Kidney epithelial cell (primary cell): ENCODE results near the gene GSDME. TPM values are rescaled to one million over a fixed set of nuclear protein-coding genes. Genes with fewer than 3 reads are reported as not detected.

Source experiments
- DNase-seq: peaks from one replicate; pipeline ENCODE4 v3.0.0-alpha.2; 2010; ENCODE audit warnings: low read depth
- H3K27me3 ChIP-seq: 2 replicates; pipeline ENCODE4 v1.6.0; 2011; ENCODE audit warnings: low read length; ENCODE audit not compliant: control insufficient read depth, insufficient read depth
- H3K36me3 ChIP-seq: 2 replicates; pipeline ENCODE4 v1.5.1; 2011; ENCODE audit warnings: low read length; ENCODE audit not compliant: control insufficient read depth, insufficient read depth
- H3K4me3 ChIP-seq: 2 replicates; pipeline ENCODE4 v1.5.1; 2011; ENCODE audit warnings: low read depth, mild to moderate bottlenecking, control low read depth, low read length
- total RNA-seq: library from RNA; depleted of rRNA; stranded (reverse); fragments of >200 nt; gene quantifications from 2 replicates; pipeline ENCODE4 v1.2.3, GENCODE V29; 2015
- TF ChIP-seq, protein P1 (sequence below): IDR thresholded peaks from 2 replicates; pipeline ENCODE4 v1.5.1; 2011; ENCODE audit warnings: mild to moderate bottlenecking, moderate library complexity, low read length, control low read depth, inconsistent platforms; ENCODE audit not compliant: insufficient read depth, poor library complexity, severe bottlenecking

Gene GSDME
- total RNA-seq, 1 donor from 2014 or later = 84.8 TPM

DNA sequence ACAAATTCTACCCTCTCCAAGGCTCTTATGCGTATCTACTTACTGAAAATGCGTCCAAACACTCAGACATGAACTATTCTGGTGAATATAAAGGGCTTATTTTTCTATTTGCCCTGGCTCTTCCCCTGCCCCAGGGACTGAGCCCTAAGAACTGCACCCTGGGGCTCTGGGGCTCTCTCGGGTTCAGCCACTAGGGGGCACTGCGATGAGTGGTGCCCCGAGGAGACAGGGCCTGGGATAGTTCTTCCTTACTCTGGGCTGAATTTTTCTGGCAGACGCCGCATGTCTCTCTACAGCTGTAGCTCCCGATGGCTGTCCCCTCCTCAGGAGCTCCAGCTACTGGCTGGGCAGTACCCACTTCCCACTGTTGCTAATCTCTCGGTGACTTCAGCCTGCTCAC lies 30.8 kb upstream of the GSDME start:
- Histone ChIP-seq H3K4me3 (no peak overlapping the region), H3K36me3 (no peaks in the 10 kb centered on the region), H3K27me3 (no peaks in the 10 kb centered on the region)
- DNase-seq = no peak
- TF ChIP-seq, protein P1, sequence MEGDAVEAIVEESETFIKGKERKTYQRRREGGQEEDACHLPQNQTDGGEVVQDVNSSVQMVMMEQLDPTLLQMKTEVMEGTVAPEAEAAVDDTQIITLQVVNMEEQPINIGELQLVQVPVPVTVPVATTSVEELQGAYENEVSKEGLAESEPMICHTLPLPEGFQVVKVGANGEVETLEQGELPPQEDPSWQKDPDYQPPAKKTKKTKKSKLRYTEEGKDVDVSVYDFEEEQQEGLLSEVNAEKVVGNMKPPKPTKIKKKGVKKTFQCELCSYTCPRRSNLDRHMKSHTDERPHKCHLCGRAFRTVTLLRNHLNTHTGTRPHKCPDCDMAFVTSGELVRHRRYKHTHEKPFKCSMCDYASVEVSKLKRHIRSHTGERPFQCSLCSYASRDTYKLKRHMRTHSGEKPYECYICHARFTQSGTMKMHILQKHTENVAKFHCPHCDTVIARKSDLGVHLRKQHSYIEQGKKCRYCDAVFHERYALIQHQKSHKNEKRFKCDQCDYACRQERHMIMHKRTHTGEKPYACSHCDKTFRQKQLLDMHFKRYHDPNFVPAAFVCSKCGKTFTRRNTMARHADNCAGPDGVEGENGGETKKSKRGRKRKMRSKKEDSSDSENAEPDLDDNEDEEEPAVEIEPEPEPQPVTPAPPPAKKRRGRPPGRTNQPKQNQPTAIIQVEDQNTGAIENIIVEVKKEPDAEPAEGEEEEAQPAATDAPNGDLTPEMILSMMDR = peak; percentile 47

DNA sequence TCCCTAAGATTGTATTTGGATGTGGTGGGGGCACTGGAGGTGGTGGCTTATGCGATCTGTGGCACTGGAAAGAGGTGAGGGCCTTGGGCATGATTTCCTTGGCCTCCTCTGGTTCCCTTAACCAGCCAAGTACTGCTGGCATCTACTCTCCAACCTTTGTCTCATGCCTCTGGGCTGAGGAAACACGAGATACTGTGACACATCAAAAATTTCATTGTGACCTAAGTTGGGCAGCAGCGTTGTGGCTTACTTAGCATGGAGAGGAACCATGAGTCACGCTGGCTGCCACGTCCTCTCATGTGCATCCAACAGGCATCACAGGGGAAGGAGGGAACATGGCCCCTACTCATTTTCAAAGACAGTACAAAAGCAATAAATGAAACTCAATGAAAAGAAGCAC lies 29.7 kb upstream of the GSDME start:
- Histone ChIP-seq H3K36me3 (no peaks in the 10 kb centered on the region), H3K4me3 (no peak overlapping the region), H3K27me3 (no peaks in the 10 kb centered on the region)
- TF ChIP-seq, protein P1 = no peak
- peak; percentile 98 for DNase-seq

DNA sequence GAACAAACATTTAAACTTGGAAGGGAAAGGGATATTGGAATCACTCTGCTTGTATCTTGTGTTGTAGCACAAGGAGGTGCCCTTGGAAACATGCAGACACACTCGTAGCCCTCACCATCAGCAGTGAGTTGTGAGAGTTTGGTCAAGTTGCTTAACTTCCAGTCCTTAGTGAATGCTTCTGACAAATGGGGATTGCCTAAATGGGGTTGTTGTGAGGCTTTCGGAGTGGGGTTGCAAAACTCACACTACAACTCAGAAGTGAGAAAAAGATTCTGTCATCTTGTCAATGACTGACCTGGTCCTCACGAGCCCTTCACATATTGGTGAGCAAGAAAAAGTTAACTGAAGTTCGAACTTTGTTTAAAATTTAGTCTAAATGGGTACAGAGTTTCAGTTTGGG lies 29.0 kb upstream of the GSDME start:
- H3K36me3 ChIP-seq = no peaks in the 10 kb centered on the region
- H3K27me3 ChIP-seq = no peaks in the 10 kb centered on the region
- DNase-seq = no peak
- TF ChIP-seq, protein P1 = no peak
- H3K4me3 ChIP-seq = no peak overlapping the region

DNA sequence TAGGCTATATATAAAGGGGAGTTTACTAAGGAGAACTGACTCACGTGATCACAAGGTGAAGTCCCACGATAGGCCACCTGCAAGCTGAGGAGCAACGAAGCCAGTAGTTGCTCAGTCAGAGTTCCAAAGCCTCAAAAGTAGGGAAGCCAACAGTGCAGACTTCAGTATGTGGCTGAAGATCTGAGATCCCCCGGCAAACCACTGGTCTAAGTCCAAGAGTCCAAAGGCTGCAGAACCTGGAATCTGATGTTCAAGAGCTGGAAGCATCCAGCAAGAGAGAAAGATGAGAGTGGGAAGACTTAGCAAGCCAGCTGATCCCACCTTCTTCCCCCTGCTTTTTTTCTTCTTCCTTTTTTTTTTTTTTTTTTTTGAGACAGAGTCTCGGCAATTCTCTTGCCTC lies 27.0 kb upstream of the GSDME start:
- Histone ChIP-seq H3K36me3 (no peaks in the 10 kb centered on the region), H3K27me3 (no peaks in the 10 kb centered on the region), H3K4me3 (no peak overlapping the region)
- TF ChIP-seq, protein P1 = no peak
- DNase-seq = no peak

DNA sequence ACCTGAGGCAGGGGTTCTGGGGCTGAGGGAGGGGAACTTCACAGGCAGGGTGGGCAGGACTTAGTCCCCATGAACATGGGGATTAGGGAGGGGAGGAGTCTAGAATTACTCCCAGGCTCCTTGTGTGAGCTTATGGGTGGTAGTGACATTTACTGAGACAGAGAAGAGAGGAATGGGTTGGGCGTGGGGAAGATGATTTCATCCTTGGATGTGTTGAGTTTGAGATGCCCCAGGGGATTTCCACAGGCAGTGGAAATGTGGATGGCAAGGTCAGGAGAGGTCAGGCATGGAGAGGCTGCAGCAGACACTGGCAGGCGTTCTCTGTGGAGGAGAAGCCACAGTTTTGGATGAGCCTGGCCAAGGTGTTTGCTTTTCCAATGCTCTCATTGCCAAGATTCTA lies 26.4 kb upstream of the GSDME start:
- no peaks in the 10 kb centered on the region for H3K27me3 ChIP-seq
- TF ChIP-seq, protein P1 = no peak
- no peak overlapping the region for H3K4me3 ChIP-seq
- no peaks in the 10 kb centered on the region for H3K36me3 ChIP-seq
- no peak for DNase-seq

DNA sequence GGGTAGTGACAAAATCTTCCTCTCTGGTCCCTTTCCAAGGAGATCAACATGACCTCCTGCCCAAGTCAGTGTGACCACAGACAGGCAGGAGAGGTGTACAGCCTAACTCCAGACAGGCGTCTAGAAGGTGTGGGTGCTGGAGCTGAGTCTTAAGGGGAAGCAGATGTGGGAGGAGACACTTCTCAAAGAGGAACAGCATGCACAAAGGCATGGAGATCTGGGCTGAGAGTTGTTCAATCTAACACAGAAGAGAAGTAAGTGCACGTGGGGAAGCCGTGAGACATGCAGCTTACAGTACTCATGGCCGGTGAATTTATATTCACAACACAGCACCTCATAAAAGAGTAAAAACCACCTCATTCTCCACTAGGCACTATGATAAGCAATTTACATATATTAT lies 23.8 kb upstream of the GSDME start:
- Histone ChIP-seq H3K4me3 (no peak overlapping the region), H3K36me3 (no peaks in the 10 kb centered on the region), H3K27me3 (no peaks in the 10 kb centered on the region)
- TF ChIP-seq, protein P1 = no peak
- DNase-seq = no peak
